Upper lobe of left lung (tissue), 4 donors: Measurements from ENCODE around the gene PDZK1.
"Not testable (repeated sequence)": the region's sequence is repeated elsewhere in the genome, so short reads cannot be mapped to it uniquely, and the experiment has no call there.

ENCODE experiments used
- CTCF ChIP-seq, 6 experiments: fragments of 450-650 bp in 4 of 6; fragments of 200-600 bp in 2 of 6; sonication (generic) in 2 of 6; IDR thresholded peaks; one replicate each; pipeline ENCODE4 v1.5.1; 2016 to 2019; ENCODE audit warnings: antibody characterized with exemption in 6 of 6
- EP300 ChIP-seq, 4 donors: sonication (generic); formaldehyde crosslinking; IDR thresholded peaks; one replicate each; pipeline ENCODE4 v1.5.1; 2017; ENCODE audit warnings: antibody characterized with exemption in 4 of 4, control low read depth in 2 of 4
- POLR2A ChIP-seq, 4 donors: fragments of 450-650 bp; IDR thresholded peaks; one replicate each; pipeline ENCODE4 v1.5.1; 2016 to 2017; ENCODE audit warnings: antibody characterized with exemption in 4 of 4, mild to moderate bottlenecking in 2 of 4

GRCh38 chr1:145686078-145686477 is 21.1 kb downstream of the PDZK1 start:
- not testable (repeated sequence) for TF ChIP-seq EP300, CTCF, POLR2A (IDR thresholded peaks at IDR 0.05)
